ENCODE results near the gene ORAI1.
"Not testable (repeated sequence)": the region's sequence is repeated elsewhere in the genome, so short reads cannot be mapped to it uniquely, and the experiment has no call there.

Gene ORAI1

DNA sequence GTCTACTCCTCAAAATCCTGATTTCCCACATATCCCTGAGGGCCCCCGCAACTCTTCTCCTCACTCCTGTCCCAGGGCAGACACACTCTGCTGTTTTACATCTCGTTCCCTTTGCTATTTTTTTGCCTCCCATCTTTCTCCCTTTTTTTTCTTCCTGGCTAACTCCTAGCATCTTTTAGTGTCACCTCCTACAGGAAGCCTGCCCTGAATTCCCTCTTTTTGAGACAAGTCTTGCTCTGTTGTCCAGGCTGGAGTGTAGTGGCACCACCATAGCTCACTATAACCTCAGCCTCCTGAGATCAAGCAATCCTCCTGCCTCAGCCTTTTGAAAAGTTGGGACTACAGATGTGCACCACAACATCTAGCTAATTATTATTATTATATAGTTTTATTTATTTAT lies 29.8 kb downstream of the ORAI1 start:
- H3K4me3 ChIP-seq (ENCODE audit: low read depth, low read length), result no peak overlapping the region
- TF ChIP-seq, protein P1, sequence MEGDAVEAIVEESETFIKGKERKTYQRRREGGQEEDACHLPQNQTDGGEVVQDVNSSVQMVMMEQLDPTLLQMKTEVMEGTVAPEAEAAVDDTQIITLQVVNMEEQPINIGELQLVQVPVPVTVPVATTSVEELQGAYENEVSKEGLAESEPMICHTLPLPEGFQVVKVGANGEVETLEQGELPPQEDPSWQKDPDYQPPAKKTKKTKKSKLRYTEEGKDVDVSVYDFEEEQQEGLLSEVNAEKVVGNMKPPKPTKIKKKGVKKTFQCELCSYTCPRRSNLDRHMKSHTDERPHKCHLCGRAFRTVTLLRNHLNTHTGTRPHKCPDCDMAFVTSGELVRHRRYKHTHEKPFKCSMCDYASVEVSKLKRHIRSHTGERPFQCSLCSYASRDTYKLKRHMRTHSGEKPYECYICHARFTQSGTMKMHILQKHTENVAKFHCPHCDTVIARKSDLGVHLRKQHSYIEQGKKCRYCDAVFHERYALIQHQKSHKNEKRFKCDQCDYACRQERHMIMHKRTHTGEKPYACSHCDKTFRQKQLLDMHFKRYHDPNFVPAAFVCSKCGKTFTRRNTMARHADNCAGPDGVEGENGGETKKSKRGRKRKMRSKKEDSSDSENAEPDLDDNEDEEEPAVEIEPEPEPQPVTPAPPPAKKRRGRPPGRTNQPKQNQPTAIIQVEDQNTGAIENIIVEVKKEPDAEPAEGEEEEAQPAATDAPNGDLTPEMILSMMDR (IDR thresholded peaks at IDR 0.05; ENCODE audit: low read depth, low read length), result no peak

DNA sequence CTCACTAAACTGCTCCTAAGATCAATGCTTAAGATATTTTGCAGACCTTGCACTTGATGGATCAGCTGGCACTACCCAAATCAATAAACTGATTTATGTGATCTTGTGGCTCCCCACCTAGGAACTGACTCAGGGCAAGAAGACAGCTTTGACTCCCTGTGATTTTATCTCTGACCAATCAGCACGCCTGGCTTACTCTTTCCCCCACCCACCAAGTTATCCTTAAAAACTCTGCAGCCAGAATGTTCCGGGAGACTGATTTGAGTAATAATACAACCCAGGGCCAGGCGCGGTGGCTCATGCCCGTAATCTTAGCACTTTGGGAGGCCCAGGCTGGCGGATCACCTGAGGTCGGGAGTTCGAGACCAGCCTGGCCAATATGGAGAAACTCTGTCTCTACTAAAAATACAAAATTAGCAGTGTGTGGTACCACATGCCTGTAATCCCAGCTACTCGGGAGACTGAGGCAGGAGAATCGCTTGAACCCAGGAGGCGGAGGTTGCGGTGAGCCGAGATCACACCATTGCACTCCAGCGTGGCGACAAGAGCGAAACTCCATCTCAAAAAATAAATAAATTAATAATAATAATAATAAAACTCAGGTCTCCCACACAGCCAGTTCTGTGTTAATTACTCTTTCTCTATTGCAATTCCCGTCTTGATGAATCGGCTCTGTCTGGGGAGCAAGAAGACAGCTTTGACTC lies 31.1 kb downstream of the ORAI1 start:
- H3K4me3 ChIP-seq (ENCODE audit: low read depth, low read length), result no peak overlapping the region
- TF ChIP-seq, protein P1 (IDR thresholded peaks at IDR 0.05; ENCODE audit: low read depth, low read length), result no peak

DNA sequence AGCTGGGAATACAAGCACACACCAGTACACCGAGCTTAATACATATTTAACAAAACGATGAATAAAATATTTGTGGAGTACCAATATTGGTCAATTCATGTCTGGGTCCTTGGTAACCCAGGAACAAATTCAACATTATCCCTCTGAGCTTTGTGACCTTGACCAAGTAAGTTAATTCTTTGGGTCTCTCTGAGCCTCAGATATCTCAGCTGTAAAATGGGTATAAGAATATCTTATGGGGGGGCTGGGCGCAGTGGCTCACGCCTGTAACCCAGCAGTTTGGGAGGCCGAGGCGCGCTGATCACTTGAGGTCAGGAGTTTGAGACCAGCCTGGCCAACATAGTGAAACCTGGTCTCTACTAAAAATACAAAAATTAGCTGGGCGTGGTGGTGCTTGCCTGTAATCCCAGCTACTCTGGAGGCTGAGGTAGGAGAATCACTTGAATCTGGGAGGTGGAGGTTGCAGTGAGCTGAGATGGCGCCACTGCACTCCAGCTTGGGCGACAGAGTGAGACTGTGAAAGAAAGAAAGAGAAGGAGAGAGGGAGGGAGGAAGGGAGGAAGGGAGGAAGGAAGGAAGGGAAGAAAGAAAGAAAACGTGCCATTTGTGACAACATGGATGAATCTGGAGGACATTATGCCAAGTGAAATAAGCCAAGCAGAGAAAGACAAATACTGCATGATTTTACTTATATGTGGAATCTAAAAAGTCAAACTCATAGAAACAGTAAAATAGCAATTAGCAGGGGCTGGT lies 35.2 kb downstream of the ORAI1 start:
- not testable (repeated sequence) for H3K4me3 ChIP-seq (ENCODE audit: low read depth, low read length)

DNA sequence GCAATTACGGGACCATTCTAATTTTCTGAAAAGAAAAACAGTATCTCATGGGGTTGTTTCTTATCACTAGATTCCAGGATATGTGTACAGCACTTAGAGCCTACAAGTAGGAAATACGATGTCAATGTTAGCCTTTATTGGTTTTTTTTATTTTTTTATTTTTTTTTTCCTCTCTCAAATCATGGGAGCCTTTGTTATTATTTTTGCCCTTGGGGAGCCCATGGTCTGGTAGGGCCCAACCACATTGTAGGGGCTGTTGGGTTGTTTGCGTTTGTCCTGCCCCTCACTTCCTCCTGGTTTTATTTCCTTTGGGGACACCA lies 37.2 kb downstream of the ORAI1 start:
- no peak overlapping the region for H3K4me3 ChIP-seq (ENCODE audit: low read depth, low read length)
- TF ChIP-seq, protein P1 (IDR thresholded peaks at IDR 0.05; ENCODE audit: low read depth, low read length), result no peak

DNA sequence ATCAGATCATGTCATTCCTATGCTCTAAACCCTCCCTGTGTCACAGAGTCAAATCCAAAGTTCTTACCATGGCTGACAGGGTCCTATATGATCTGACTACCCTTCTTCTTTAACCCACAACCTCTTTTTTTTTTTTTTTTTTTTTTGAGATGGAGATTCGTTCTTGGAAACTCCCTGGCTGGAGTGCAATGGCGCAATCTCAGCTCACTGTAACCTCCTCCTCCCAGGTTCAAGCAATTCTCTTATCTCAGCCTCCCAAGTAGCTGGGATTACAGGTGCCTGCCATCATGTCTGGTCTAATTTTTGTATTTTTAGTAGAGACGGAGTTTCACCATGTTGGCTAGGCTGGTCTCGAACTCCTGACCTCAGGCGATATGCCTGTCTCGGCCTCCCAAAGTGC lies 40.5 kb downstream of the ORAI1 start:
- H3K4me3 ChIP-seq (ENCODE audit: low read depth, low read length), result not testable (repeated sequence)

DNA sequence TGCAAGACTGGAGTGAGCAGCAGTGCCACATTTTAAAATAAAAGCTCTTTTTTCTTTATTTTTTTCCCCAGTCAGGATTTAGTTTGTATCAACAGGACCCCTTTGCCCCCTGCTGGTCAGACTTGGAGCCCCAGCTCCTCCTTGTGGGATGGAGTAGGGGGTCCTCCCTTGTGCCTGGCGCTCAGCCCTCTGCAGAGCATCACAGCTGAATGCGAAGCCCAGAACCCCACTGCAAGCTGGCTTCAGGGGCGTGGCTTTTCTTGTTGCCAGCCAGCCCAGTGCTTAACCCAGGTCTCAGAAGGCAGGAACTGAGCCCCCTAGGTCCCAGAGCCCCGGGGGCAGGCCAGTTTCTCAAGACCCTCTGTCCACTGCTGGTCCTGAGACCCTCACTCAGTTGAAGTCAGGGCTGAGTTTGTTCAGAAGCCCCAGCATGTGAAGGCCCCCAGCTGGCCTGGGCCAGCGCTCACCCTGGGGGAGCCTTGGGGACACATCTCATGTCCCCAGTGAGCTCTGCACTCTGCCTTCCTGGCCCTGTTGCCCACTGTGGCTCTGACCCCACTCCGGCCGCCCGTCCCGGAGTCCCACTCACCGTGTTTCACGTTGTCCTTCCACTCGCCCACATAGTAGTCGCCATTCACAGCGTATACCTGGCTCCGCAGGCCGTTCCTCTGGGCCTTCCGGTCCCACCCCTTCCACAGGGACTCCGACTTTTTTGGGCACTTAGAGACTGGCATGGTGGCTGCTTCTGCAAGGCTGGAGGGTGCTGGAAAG lies 42.6 kb downstream of the ORAI1 start:
- TF ChIP-seq, protein P1 (IDR thresholded peaks at IDR 0.05; ENCODE audit: low read depth, low read length), result peak; percentile 57
- no peak overlapping the region for H3K4me3 ChIP-seq (ENCODE audit: low read depth, low read length)

DNA sequence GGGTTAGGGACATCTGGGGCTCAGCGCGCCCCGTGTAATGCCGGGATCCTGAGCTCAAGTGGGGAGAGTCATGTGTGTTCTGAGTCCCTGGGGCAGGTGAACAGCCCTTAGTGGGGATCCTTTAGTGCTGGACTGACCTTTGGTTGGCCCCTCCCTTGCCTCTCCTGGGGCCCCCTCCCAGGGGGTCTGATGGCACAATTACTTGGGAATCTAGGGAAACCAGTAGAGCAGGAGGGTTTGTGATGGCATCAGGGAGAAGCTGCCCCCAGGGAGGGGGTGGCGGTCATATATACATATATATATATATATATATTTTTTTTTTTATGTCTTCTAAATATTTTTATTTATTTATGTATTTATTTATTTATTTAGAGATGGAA lies 43.2 kb downstream of the ORAI1 start, which contains the start of gene MORN3:
Gene MORN3, minus strand, starts transcription at position 134 of the 380 bp plus-strand sequence. CDS start 171 bp downstream, outside the sequence.
- no peak within 1 kb of the TSS for H3K4me3 ChIP-seq (ENCODE audit: low read depth, low read length)
- TF ChIP-seq, protein P1 (IDR thresholded peaks at IDR 0.05; ENCODE audit: low read depth, low read length), result no peak

DNA sequence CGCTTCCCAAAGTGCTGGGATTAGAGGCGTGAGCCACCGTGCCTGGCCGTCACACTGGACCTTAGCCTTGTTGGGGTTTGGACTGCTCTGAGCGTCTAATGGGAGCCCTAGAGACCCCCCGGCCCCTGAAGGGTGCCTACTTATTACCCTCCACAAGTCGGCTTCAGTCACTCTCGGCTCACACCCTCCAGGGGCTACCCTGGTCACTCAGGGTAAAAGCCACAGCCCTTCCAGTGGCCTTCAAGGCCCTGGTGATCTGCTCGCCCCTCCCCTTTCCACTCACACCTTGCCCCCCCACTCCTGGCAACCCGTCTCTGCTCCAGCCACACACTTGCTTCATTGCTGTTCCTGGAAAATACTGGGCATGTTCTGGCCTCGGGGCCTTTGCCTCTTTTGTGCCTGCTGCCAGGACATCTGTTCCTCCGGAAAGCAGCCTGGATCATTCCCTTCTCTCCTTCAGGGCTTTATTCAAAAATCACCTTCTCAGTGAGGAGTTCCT lies 46.7 kb downstream of the ORAI1 start:
- TF ChIP-seq, protein P1 (IDR thresholded peaks at IDR 0.05; ENCODE audit: low read depth, low read length), result no peak
- H3K4me3 ChIP-seq (ENCODE audit: low read depth, low read length), result no peak overlapping the region; the same call in 1 of the 2 replicates

Measured in WI38 (cell line).